ENCODE measurements around the gene CAPNS1.

- TF ChIP-seq YY1 (IDR thresholded peaks at IDR 0.05; ENCODE audit: insufficient read depth, insufficient read length) = no peak
- no peak for TF ChIP-seq ZNF274 (IDR thresholded peaks at IDR 0.05; ENCODE audit: low read depth, low read length)
These were observed 58.3 kb downstream of the CAPNS1 start for GRCh38 chr19:36198119-36198518.
